GM04503 (cell line): ENCODE measurements around the gene GABPB2.
"Not testable (repeated sequence)": the region's sequence is repeated elsewhere in the genome, so short reads cannot be mapped to it uniquely, and the experiment has no call there.

Experiments used
- DNase-seq: peaks from one replicate; pipeline ENCODE4 v3.0.0-alpha.2; 2012; ENCODE audit warnings: low read depth

The GABPB2 gene

GRCh38 chr1:151060007-151060656 lies 10.4 kb upstream of the GABPB2 start, which contains the start of gene MLLT11:
TSS of gene MLLT11 (plus strand) at chr1:151060397. CDS start at chr1:151067225, 6,828 bp downstream.
- no peak for DNase-seq

GRCh38 chr1:151060657-151061421 lies 9.7 kb upstream of the GABPB2 start:
- no peak for DNase-seq

DNA sequence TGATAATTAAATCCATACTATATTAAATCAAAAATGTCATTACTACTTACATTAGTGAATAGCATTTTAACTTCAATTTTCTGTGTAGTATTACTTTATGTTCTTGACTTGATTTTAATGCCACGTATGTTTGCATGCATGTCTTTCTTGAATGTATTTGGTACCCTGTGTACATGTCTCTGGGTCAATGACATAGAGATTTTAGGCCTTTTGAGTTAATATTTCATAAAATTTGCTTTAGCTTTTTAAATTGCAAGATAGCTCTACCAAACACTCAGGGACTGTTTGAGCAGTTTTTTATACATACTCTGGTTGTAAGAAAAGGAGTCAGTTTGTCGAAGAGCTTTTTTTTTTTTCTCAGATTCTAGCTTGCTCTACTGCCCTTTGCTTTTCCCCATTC lies 8.9 kb upstream of the GABPB2 start:
- no peak for DNase-seq

GRCh38 chr1:151062741-151063371 lies 7.7 kb upstream of the GABPB2 start:
- DNase-seq: peak; percentile 66

DNA sequence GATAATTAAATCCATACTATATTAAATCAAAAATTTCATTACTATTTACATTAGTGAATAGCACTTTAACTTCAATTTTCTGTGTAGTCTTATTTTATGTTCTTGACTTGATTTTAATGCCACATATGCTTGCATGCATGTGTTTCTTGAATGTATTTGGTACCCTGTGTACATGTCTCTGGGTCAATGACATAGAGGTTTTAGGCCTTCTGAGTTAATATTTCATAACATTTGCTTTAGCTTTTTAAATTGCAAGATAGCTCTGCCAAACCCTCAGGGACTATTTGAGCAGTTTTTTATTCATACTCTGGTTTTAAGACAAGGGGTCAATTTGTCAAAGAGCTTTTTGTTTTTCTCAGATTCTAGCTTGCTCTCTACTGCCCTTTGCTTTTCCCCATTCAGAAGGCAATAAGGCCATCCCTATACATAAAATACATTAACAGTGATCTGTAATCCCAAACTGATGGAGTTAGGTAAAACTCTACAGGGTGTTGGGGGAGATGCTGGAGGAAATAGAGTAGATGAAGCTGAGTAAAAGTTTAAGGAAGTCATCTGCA lies 5.4 kb upstream of the GABPB2 start:
- no peak for DNase-seq

DNA sequence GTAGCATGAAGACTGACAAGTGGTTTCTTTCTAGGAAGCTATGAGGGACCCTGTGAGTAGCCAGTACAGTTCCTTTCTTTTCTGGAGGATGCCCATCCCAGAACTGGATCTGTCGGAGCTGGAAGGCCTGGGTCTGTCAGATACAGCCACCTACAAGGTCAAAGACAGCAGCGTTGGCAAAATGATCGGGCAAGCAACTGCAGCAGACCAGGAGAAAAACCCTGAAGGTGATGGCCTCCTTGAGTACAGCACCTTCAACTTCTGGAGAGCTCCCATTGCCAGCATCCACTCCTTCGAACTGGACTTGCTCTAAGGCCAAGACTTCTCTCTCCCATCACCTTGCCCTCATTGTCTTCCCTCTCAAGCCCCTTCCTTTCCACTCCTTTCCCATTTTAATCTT lies 3.4 kb upstream of the GABPB2 start:
- DNase-seq: no peak

- no peak for DNase-seq
These were observed 1.5 kb upstream of the GABPB2 start for GRCh38 chr1:151069103-151069486.

GRCh38 chr1:151072224-151072623 lies 1.7 kb downstream of the GABPB2 start:
- DNase-seq: no peak

- DNase-seq: no peak
These were observed 15.5 kb downstream of the GABPB2 start for GRCh38 chr1:151085953-151086559.

- not testable (repeated sequence) for DNase-seq
These were observed 26.9 kb downstream of the GABPB2 start for GRCh38 chr1:151097426-151097825.

- DNase-seq: no peak
These were observed 27.6 kb downstream of the GABPB2 start for GRCh38 chr1:151098126-151098525.

DNA sequence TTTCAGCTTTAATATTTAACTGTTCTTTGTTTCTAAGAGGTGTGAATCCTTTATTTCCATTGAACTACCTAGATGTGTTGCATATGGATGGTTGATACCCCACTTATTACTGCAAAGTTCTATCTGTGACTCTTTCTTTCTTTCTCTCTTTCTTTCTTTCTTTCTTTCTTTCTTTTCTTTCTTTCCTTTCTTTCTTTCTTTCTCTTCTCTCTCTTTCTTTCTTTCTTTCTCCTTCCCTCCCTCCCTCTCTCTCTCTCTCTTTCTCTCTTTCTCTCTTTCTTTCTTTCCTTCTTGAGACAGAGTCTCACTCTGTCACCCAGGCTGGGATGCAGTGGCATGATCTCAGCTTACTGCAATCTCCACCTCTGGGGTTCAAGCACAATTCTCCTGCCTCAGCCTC lies 34.1 kb downstream of the GABPB2 start:
- DNase-seq: no peak

GRCh38 chr1:151106894-151107293 lies 36.3 kb downstream of the GABPB2 start:
- DNase-seq: no peak

DNA sequence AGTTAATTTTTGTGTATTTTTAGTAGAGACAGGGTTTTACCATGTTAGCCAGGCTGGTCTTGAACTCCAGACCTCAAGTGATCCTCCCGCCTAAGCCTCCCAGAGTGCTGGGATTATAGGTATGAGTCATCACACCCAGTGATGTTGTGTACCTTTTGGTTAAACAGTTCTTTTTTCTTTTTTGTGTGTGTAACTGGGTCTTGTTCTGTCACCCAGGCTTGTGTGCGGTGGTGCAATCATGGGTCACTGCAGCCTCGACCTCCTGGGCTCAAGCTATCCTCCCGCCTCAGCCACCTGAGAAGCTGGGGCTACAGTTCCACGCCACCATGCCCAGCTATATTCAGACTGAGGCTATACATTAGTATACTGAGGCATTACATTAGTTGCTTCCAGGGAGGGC lies 37.8 kb downstream of the GABPB2 start:
- no peak for DNase-seq

- DNase-seq: no peak
These were observed 43.3 kb downstream of the GABPB2 start for GRCh38 chr1:151113877-151114276.

DNA sequence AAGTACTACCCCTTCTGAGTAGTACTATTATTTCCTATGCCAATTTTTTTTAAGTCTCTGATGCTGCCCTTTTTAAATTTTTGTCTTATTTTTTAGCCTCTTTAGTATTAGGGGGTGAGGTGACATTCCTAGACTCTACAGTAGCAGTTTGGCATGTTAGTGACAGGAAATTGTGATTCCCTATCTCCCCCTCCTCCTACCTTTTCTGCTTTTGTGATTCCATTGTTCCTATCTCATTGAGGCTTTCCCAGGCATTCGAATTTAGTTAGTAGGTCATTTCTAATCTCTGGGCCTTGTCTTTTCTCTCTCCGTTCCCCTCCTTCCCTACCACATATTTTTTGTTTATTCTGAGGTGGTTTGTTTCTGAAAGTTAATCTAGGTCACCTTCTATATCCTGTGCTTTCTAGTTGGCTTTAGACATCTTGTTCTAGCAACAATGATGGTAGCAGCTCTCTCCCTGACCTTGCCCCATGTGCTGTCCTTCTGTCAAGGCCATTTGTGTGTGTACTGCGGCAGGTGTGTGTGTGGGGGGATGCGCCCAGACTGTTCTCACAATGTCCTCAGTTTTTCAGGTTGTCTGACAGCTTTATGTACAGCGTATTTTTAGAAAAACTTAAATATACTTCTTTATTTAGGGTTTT lies 54.3 kb downstream of the GABPB2 start:
- no peak for DNase-seq

GRCh38 chr1:151128800-151129199 lies 58.2 kb downstream of the GABPB2 start:
- DNase-seq: no peak

DNA sequence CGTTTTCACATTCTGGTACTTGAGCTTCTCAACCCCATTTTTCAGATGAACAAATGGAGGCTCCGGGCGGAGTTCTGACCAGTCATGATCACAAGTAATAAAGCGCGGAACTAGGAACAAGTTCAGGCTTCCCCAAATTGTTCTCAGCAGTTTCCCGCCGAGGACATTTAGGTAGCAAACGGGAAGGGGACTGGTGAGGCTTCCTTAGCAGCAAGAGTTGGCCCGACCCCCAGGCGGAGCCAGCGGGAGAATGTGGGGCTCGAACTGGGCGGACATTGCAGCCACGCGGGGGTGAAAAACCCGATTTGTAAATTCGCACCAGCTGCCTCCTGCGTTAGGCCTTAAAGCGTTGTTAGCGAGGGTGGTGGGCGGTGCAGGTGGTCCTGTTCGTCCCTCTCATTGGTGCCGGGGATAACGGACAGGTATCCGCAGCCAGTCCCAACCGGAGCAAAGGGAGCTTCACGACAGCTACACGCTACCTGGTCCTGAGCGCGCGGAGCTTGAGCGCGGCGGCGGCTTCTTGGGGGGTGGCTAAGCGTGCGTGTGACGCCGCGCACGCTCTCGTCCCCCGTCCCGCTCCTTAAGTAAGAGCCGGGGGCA lies 60.5 kb downstream of the GABPB2 start:
- no peak for DNase-seq

GRCh38 chr1:151131701-151132334 lies 61.3 kb downstream of the GABPB2 start:
- DNase-seq: no peak

DNA sequence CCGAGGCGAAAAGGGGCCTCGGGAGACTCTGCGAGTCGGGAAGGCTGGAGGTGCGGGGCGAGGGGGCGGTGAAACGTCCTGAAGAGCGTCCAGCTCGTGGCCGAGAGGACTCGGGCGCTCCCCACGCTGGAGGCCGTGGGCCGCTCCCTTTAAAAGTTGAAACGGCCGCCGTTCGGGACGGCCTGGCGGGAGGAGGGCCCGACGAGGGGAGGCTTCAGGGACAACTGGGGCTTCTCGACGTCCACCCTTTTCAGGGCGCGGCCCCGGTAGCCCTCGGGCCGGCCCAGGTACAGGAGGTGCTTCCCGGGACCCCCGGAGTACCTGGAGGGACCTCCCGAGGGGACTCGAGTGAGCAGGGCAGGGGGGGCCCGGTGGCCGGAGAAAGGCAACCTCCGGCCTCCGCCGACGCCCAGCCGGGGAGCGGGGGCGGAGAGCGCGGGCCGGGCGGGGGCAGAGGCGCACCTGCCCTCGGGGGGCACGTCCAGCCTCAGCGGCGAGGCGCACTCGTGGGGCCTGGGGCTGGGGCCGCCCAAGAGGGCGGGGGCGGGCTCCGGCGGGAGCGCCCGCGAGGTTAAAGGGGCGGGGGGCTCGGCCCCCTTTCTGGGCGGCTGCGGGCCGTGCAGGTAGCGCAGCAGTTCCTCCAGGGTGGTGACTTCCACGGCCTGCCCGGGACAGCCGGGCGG lies 61.9 kb downstream of the GABPB2 start:
- no peak for DNase-seq
